Hepatocyte (in vitro differentiated cells): ENCODE data around the gene ZNF83. TPM values are rescaled to one million over a fixed set of nuclear protein-coding genes. Genes with fewer than 3 reads are reported as not detected.
A peak's percentile ranks its signal among the peaks of the same experiment; 100 is the strongest.
"Not testable (repeated sequence)": the region's sequence is repeated elsewhere in the genome, so short reads cannot be mapped to it uniquely, and the experiment has no call there.

Experiments used
- DNase-seq: peaks from one replicate; pipeline ENCODE4 v3.0.0-alpha.2; 2016; ENCODE audit warnings: low spot score
- H2AFZ ChIP-seq: fragments of 200-600 bp; sonication (generic); 2 replicates; pipeline ENCODE4 v1.6.0; 2016; ENCODE audit warnings: antibody characterized with exemption, mild to moderate bottlenecking
- H3K27ac ChIP-seq: fragments of 200-600 bp; sonication (generic); 2 replicates; pipeline ENCODE4 v1.5.1; 2016; ENCODE audit warnings: mild to moderate bottlenecking
- H3K27me3 ChIP-seq: fragments of 200-600 bp; sonication (generic); 2 replicates; pipeline ENCODE4 v1.6.1; 2016
- H3K36me3 ChIP-seq: fragments of 200-600 bp; sonication (generic); replicated peaks from 2 replicates; pipeline ENCODE4 v1.5.1; 2016; ENCODE audit warnings: low read depth; ENCODE audit not compliant: insufficient read depth
- H3K4me1 ChIP-seq: fragments of 200-600 bp; sonication (generic); 2 replicates; pipeline ENCODE4 v1.5.1; 2016; ENCODE audit warnings: mild to moderate bottlenecking, moderate library complexity; ENCODE audit not compliant: insufficient read depth
- H3K4me2 ChIP-seq: fragments of 200-600 bp; sonication (generic); 2 replicates; pipeline ENCODE4 v1.6.0; 2016
- H3K4me3 ChIP-seq: fragments of 200-600 bp; sonication (generic); 2 replicates; pipeline ENCODE4 v1.5.1; 2016; ENCODE audit warnings: mild to moderate bottlenecking
- H3K79me2 ChIP-seq: fragments of 200-600 bp; sonication (generic); 2 replicates; pipeline ENCODE4 v1.6.0; 2017; ENCODE audit warnings: mild to moderate bottlenecking
- H3K9me2 ChIP-seq: fragments of 200-600 bp; sonication (generic); replicated peaks from 2 replicates; pipeline ENCODE4 v1.6.0; 2017; ENCODE audit warnings: mild to moderate bottlenecking; ENCODE audit not compliant: insufficient read depth
- H3K9me3 ChIP-seq: fragments of 200-600 bp; sonication (generic); 2 replicates; pipeline ENCODE4 v1.5.1; 2016; ENCODE audit warnings: low read depth, mild to moderate bottlenecking
- H4K20me1 ChIP-seq: fragments of 200-600 bp; sonication (generic); 2 replicates; pipeline ENCODE4 v1.6.0; 2016; ENCODE audit warnings: mild to moderate bottlenecking; ENCODE audit not compliant: insufficient read depth, poor library complexity, severe bottlenecking
- EZH2 ChIP-seq: fragments of 200-600 bp; sonication (generic); IDR thresholded peaks from 2 replicates; pipeline ENCODE4 v1.6.1; 2016; ENCODE audit warnings: antibody characterized with exemption, mild to moderate bottlenecking, borderline replicate concordance
- EZH2phosphoT487 ChIP-seq: fragments of 200-600 bp; sonication (generic); IDR thresholded peaks from one replicate; pipeline ENCODE4 v1.6.1; 2018; ENCODE audit warnings: antibody characterized with exemption, mild to moderate bottlenecking, low read depth, moderate library complexity; ENCODE audit not compliant: unreplicated experiment, severe bottlenecking
- WGBS: methylation state at CpG from one replicate; pipeline ENCODE4 v1.1.6; 2016; ENCODE audit warnings: low lambda C conversion rate; ENCODE audit errors: missing lambda C conversion rate; 5-methylcytosine and 5-hydroxymethylcytosine counted together
- polyA plus RNA-seq: library from polyadenylated mRNA; unstranded; fragments of >200 nt; fragmentation: Nextera tagmentation; extraction: Ambion mirVana; gene quantifications from 2 replicates; pipeline ENCODE4 v1.2.1, GENCODE V29; 2016
- total RNA-seq: library from RNA; depleted of rRNA; stranded (reverse); fragments of >200 nt; gene quantifications from 2 replicates; pipeline ENCODE4 v1.2.3, GENCODE V29; 2014
- TF ChIP-seq, protein P1 (sequence below): fragments of 200-600 bp; sonication (generic); IDR thresholded peaks from 2 replicates; pipeline ENCODE4 v1.5.1; 2016; ENCODE audit warnings: antibody characterized with exemption, mild to moderate bottlenecking; ENCODE audit not compliant: poor library complexity

ZNF83 gene
- total and polyA plus RNA-seq, 2 experiments from 2014 or later, result 32.6 to 55.8 TPM

DNA sequence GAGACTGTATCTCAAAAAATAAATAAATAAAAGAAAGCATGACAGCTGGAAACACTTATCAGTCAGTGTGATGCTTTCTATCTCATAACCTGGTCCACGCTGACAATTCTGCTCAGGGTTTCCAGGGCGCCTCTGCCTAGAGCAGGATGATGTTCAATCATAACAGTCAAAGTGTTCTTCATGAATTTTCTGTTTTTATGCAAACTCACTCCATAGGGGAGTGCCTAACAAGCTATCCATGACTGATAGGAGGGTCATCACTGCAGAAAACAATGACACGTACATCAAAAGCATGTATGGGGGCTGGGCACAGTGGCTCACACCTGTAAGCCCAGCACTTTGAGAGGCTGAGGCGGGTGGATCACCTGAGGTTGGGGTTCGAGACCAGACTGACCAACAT, 41.4 kb upstream of the ZNF83 start:
- Histone ChIP-seq H3K4me3 (no peak overlapping the region), H3K4me2 (no peak overlapping the region), H3K27me3 (no peaks in the 10 kb centered on the region), H3K9me2 (no peaks in the 10 kb centered on the region), H3K27ac (no peak overlapping the region), H2AFZ (no peak overlapping the region), H4K20me1 (no peaks in the 10 kb centered on the region), H3K4me1 (peaks cover 8% of the 10 kb centered on the region), H3K9me3 (no peaks in the 10 kb centered on the region), H3K79me2 (peaks cover 75% of the 10 kb centered on the region), H3K36me3 (no peaks in the 10 kb centered on the region)
- 91% methylated on average over 5 of the region's 5 CpGs for WGBS
- TF ChIP-seq EZH2phosphoT487 (no peak), EZH2 (no peak)
- TF ChIP-seq, protein P1, sequence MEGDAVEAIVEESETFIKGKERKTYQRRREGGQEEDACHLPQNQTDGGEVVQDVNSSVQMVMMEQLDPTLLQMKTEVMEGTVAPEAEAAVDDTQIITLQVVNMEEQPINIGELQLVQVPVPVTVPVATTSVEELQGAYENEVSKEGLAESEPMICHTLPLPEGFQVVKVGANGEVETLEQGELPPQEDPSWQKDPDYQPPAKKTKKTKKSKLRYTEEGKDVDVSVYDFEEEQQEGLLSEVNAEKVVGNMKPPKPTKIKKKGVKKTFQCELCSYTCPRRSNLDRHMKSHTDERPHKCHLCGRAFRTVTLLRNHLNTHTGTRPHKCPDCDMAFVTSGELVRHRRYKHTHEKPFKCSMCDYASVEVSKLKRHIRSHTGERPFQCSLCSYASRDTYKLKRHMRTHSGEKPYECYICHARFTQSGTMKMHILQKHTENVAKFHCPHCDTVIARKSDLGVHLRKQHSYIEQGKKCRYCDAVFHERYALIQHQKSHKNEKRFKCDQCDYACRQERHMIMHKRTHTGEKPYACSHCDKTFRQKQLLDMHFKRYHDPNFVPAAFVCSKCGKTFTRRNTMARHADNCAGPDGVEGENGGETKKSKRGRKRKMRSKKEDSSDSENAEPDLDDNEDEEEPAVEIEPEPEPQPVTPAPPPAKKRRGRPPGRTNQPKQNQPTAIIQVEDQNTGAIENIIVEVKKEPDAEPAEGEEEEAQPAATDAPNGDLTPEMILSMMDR, result no peak
- no peak for DNase-seq

- H3K9me3 ChIP-seq, H3K36me3 ChIP-seq, H3K4me1 ChIP-seq, H3K9me2 ChIP-seq, H3K4me2 ChIP-seq, H4K20me1 ChIP-seq, H2AFZ ChIP-seq, H3K4me3 ChIP-seq, H3K27ac ChIP-seq, H3K27me3 ChIP-seq, DNase-seq: not testable (repeated sequence)
- 99% methylated on average over 6 of the region's 6 CpGs for WGBS
- peaks cover 79% of the 10 kb centered on the region for H3K79me2 ChIP-seq
These were observed 37.1 kb upstream of the ZNF83 start for GRCh38 chr19:52675239-52675638.

- Histone ChIP-seq H3K4me1 (no peaks in the 10 kb centered on the region), H3K27ac (no peak overlapping the region), H3K79me2 (peaks cover 65% of the 10 kb centered on the region), H3K9me3 (no peaks in the 10 kb centered on the region), H2AFZ (no peak overlapping the region), H3K4me2 (no peak overlapping the region), H3K27me3 (no peaks in the 10 kb centered on the region), H3K36me3 (no peaks in the 10 kb centered on the region), H4K20me1 (no peaks in the 10 kb centered on the region), H3K4me3 (no peak overlapping the region), H3K9me2 (no peaks in the 10 kb centered on the region)
- TF ChIP-seq, protein P1, result no peak
- no peak for TF ChIP-seq EZH2
- TF ChIP-seq EZH2phosphoT487, result no peak
- DNase-seq, result no peak
- WGBS, result 93% methylated on average over 4 of the region's 4 CpGs
These were observed 34.9 kb upstream of the ZNF83 start for GRCh38 chr19:52673014-52673413.

DNA sequence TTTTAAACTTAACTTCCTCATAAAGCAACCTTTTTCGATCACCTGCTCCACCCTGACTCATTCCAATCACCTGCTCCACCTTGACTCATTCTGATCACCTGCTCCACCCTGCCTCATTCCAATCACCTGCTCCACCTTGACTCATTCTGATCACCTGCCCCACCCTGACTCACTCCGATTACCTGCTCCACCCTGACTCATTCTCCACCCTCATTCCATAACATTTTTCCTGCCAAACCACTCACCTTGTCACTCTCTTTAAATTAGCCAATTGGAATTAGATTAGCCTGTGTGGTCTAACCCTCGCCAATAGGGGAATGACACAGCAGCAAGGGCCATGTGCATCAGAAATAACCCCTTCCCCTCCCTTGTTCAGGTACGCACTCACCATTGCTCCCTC, 31.9 kb upstream of the ZNF83 start:
- Histone ChIP-seq H2AFZ (no peak overlapping the region), H3K4me2 (no peak overlapping the region), H3K79me2 (peaks cover 51% of the 10 kb centered on the region), H3K4me3 (no peak overlapping the region), H4K20me1 (no peaks in the 10 kb centered on the region), H3K4me1 (peaks cover 2% of the 10 kb centered on the region), H3K9me2 (no peaks in the 10 kb centered on the region), H3K9me3 (no peaks in the 10 kb centered on the region), H3K36me3 (no peaks in the 10 kb centered on the region), H3K27me3 (no peaks in the 10 kb centered on the region), H3K27ac (peak overlapping the region; percentile 63)
- TF ChIP-seq EZH2, result no peak
- TF ChIP-seq, protein P1, result no peak
- no peak for TF ChIP-seq EZH2phosphoT487
- DNase-seq, result peak; percentile 26
- WGBS, result 87% methylated on average over 4 of the region's 4 CpGs
